Kidney epithelial cell (primary cell): ENCODE results near the gene NCBP3. TPM values are rescaled to one million over a fixed set of nuclear protein-coding genes. Genes with fewer than 3 reads are reported as not detected.

Experiments used
- DNase-seq: peaks from one replicate; pipeline ENCODE4 v3.0.0-alpha.2; 2010; ENCODE audit warnings: low read depth
- H3K27me3 ChIP-seq: 2 replicates; pipeline ENCODE4 v1.6.0; 2011; ENCODE audit warnings: low read length; ENCODE audit not compliant: control insufficient read depth, insufficient read depth
- H3K36me3 ChIP-seq: 2 replicates; pipeline ENCODE4 v1.5.1; 2011; ENCODE audit warnings: low read length; ENCODE audit not compliant: control insufficient read depth, insufficient read depth
- H3K4me3 ChIP-seq: 2 replicates; pipeline ENCODE4 v1.5.1; 2011; ENCODE audit warnings: low read depth, mild to moderate bottlenecking, control low read depth, low read length
- total RNA-seq: library from RNA; depleted of rRNA; stranded (reverse); fragments of >200 nt; gene quantifications from 2 replicates; pipeline ENCODE4 v1.2.3, GENCODE V29; 2015
- TF ChIP-seq, protein P1 (sequence below): IDR thresholded peaks from 2 replicates; pipeline ENCODE4 v1.5.1; 2011; ENCODE audit warnings: mild to moderate bottlenecking, moderate library complexity, low read length, control low read depth, inconsistent platforms; ENCODE audit not compliant: insufficient read depth, poor library complexity, severe bottlenecking

Gene NCBP3
- total RNA-seq, 1 donor from 2014 or later, result 29.1 TPM

DNA sequence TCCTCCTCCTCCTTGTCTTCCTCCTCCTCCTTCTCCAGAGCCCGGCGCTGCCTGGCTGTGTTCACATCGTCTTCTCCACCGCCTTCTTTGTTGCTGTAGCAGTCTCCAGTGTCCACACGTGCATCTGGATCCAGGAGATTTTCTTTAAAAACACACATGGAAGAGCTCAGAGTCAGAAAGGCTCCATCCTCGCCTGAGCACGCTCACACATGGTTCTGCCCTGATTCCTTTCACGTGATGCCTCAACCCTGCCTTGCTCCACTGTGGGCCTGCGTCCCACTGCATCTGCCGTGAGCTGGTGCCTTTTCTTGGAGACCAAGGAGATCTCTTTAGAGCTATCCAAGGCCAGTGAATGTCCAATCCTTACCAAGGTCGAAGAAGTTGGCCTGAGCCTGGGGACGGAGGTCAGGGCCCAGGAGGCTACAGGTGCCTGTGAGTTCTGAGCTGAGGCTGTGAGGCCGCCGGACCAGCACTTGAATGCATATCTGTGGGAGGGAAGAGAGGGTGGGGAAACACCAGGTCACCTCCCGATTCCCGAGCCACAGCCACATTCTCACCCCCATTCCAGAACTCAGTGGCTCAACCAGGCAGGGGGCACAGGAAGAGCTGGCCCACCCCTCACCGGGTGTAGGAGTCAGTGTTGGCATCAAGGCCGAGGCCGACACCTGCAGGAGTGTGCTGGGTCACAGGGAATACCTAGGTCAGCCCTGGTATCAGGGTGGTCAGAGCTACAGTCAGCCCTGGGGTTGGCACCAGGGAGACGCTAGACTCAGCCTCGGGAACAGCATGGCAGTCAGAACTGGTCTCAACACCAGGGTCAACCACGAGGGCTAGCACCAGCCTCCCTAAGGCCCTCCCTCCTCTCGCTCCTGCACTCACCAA is 84.8 kb downstream of the NCBP3 start:
- Histone ChIP-seq H3K36me3 (no peaks in the 10 kb centered on the region), H3K27me3 (no peaks in the 10 kb centered on the region), H3K4me3 (no peak overlapping the region)
- TF ChIP-seq, protein P1, sequence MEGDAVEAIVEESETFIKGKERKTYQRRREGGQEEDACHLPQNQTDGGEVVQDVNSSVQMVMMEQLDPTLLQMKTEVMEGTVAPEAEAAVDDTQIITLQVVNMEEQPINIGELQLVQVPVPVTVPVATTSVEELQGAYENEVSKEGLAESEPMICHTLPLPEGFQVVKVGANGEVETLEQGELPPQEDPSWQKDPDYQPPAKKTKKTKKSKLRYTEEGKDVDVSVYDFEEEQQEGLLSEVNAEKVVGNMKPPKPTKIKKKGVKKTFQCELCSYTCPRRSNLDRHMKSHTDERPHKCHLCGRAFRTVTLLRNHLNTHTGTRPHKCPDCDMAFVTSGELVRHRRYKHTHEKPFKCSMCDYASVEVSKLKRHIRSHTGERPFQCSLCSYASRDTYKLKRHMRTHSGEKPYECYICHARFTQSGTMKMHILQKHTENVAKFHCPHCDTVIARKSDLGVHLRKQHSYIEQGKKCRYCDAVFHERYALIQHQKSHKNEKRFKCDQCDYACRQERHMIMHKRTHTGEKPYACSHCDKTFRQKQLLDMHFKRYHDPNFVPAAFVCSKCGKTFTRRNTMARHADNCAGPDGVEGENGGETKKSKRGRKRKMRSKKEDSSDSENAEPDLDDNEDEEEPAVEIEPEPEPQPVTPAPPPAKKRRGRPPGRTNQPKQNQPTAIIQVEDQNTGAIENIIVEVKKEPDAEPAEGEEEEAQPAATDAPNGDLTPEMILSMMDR, result no peak
- DNase-seq, result no peak

- Histone ChIP-seq H3K27me3 (no peaks in the 10 kb centered on the region), H3K36me3 (no peaks in the 10 kb centered on the region), H3K4me3 (no peak overlapping the region)
- no peak for DNase-seq
- TF ChIP-seq, protein P1, result no peak
Observed at GRCh38 chr17:3759597-3760216, 86.3 kb downstream of the NCBP3 start.

GRCh38 chr17:3755335-3756030 is 90.6 kb downstream of the NCBP3 start:
- Histone ChIP-seq H3K4me3 (peak overlapping the region; percentile 29), H3K27me3 (no peaks in the 10 kb centered on the region), H3K36me3 (no peaks in the 10 kb centered on the region)
- TF ChIP-seq, protein P1, result no peak
- no peak for DNase-seq

- TF ChIP-seq, protein P1, result no peak
- no peaks in the 10 kb centered on the region for H3K27me3 ChIP-seq
- no peaks in the 10 kb centered on the region for H3K36me3 ChIP-seq
- DNase-seq, result no peak
- peak overlapping the region; percentile 29 for H3K4me3 ChIP-seq
Observed at GRCh38 chr17:3754458-3755334, 91.3 kb downstream of the NCBP3 start.

DNA sequence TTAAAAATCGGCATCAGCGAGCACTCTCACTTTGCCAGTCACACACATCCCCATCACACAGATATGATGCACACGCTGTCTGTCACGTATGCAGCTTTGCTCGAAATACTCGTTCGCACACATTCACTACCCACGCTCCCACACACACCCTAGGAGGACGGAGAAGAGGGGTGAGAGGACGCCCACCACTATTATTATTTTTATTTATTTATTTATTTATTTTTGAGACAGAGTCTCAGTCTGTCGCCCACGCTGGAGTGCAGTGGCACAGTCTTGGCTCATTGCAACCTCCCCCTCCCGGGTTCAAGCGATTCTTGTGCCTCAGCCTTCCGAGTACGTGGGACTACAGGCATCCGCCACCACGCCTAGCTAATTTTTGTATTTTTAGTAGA is 92.0 kb downstream of the NCBP3 start:
- no peak overlapping the region for H3K4me3 ChIP-seq

More for the DNA sequence above, 92.0 kb downstream of the NCBP3 start:
- no peak for DNase-seq
- TF ChIP-seq, protein P1, result no peak
- Histone ChIP-seq H3K36me3 (no peaks in the 10 kb centered on the region), H3K27me3 (no peaks in the 10 kb centered on the region)
